Measurements from ENCODE around the gene HTRA2.

DNA sequence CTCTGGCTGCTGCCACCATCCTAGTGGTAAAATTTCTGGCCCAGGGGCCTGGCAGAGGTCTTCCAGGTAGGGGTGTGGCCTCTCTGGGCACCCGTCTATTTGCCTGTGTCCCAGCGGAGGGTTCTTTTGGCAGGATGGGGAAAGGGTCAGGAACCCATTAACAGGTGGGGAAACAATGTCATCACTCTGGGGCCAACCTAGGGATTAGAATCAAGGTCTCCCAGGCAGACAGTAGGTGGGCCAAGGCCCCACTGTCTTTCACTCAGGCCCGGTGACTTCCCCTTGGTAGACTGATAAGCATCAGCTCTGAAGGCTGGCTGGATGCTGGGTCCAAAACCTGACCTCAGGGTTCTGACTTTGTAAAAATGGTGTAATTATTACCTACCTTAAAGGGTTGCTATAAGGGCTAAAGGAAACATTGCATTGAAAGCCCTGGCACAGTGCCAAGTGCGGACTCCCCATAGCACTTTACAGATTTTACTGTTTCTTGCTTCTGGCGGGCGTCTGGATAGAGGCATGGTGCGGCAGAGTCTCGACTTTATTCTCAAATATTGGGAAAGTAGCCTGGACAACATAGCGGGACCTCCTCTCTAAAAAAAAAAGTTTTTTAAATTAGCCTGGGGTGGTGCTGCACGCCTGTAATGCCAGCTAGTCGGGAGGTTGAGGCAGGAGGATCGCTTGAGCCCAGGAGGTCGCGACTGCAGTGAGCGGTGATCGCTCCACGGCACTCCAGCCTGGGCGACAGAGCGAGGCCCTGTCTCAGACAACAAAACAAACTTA is 32.5 kb upstream of the HTRA2 start:
- TF ChIP-seq, protein P1, sequence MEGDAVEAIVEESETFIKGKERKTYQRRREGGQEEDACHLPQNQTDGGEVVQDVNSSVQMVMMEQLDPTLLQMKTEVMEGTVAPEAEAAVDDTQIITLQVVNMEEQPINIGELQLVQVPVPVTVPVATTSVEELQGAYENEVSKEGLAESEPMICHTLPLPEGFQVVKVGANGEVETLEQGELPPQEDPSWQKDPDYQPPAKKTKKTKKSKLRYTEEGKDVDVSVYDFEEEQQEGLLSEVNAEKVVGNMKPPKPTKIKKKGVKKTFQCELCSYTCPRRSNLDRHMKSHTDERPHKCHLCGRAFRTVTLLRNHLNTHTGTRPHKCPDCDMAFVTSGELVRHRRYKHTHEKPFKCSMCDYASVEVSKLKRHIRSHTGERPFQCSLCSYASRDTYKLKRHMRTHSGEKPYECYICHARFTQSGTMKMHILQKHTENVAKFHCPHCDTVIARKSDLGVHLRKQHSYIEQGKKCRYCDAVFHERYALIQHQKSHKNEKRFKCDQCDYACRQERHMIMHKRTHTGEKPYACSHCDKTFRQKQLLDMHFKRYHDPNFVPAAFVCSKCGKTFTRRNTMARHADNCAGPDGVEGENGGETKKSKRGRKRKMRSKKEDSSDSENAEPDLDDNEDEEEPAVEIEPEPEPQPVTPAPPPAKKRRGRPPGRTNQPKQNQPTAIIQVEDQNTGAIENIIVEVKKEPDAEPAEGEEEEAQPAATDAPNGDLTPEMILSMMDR (IDR thresholded peaks at IDR 0.05), result no peak
- no peak for TF ChIP-seq POLR2A (IDR thresholded peaks at IDR 0.05)
